ENCODE data around the gene ORC2. TPM values are rescaled to one million over a fixed set of nuclear protein-coding genes. Genes with fewer than 3 reads are reported as not detected.
A peak's percentile ranks its signal among the peaks of the same experiment; 100 is the strongest.
"Not testable (repeated sequence)": the region's sequence is repeated elsewhere in the genome, so short reads cannot be mapped to it uniquely, and the experiment has no call there.

The ORC2 gene
- total RNA-seq, 5 donors from 2014 or later (not counting 1 experiment from before 2014, with no cell fraction given), result 29.9 to 52.4 (median 50.6) TPM

- H3K27ac Mint-ChIP-seq, result no peak overlapping the region
Measured at GRCh38 chr2:200987137-200987536, 23.7 kb upstream of the ORC2 start.

DNA sequence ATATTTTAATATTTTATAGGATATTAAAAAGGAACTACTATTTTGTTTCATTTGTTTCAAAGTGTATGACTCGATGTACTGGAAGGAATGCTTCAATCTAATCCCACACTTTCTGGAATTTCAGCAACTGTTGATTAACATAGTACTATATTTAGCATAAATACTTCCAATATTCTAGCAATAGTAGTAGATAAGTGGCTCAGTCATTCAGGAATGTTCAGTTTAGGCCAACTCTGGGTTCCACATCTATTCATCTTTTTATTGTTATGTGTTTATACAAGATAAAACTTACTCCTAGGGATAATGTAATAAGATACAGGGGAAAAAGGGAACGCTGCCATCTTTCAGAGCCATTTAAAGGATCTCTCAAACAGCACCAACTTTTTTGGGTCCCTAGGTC is 22.3 kb upstream of the ORC2 start:
- Mint-ChIP-seq H3K27ac (no peak overlapping the region), H3K4me3 (no peak overlapping the region), H3K9me3 (no peaks in the 10 kb centered on the region), H3K4me1 (no peaks in the 10 kb centered on the region), H3K36me3 (peaks cover 38% of the 10 kb centered on the region), H3K27me3 (no peaks in the 10 kb centered on the region)
- H3K9me3 ChIP-seq, result no peaks in the 10 kb centered on the region
- ChIA-PET CTCF (interaction anchor here in 1 of 2 donors (0.6 kb wide), 1 partner anchor 454 kb away, joined by 3 read pairs; no protein-coding TSS in a partner anchor), POLR2A (interaction anchor here in 1 of 2 donors (0.6 kb wide), 1 partner anchor 156 kb away, joined by 4 read pairs; no protein-coding TSS in a partner anchor)
- no CpG with 5 or more reads among the region's 2 CpGs for WGBS (ENCODE audit: insufficient coverage)
- no peaks in the 10 kb centered on the region for H3K4me1 ChIP-seq (ENCODE audit: control insufficient read depth in 1 of 2, extremely low read depth in 1 of 2, insufficient read depth in 2 of 2, low read length in 2 of 2)
- no peak for DNase-seq
- no peaks in the 10 kb centered on the region for H3K27me3 ChIP-seq (replicated peaks in 1 of 2; ENCODE audit: control insufficient read depth in 2 of 2, extremely low read depth in 1 of 2, insufficient read depth in 2 of 2, low read length in 1 of 2)
- peaks cover 13 to 62% of the 10 kb centered on the region in 2 donors for H3K36me3 ChIP-seq (ENCODE audit: control insufficient read depth in 2 of 2, extremely low read depth in 1 of 2, insufficient read depth in 1 of 2, low read length in 1 of 2)
- no peak overlapping the region for H3K27ac ChIP-seq (ENCODE audit: low read length)
- H3K4me3 ChIP-seq (ENCODE audit: control insufficient read depth in 1 of 2, extremely low read depth in 1 of 2, low read length in 1 of 2), result no peak overlapping the region
- no peak for ATAC-seq (replicated peaks in 1 of 4)

More at GRCh38 chr2:200987137-200987536, 23.7 kb upstream of the ORC2 start:
- no peaks in the 10 kb centered on the region for H3K9me3 Mint-ChIP-seq
- DNase-seq (no peak), ATAC-seq (replicated peaks in 1 of 4) (no peak)
- ChIA-PET CTCF (no interaction called here), POLR2A (interaction anchor here in 1 of 2 donors (0.5 kb wide), 1 partner anchor 794 kb away, joined by 3 read pairs; the partner anchor contains the start of gene ALS2)
- peaks cover 35% of the 10 kb centered on the region for H3K36me3 Mint-ChIP-seq
- no peak overlapping the region for H3K4me3 Mint-ChIP-seq
- H3K27me3 ChIP-seq (replicated peaks in 1 of 2; ENCODE audit: control insufficient read depth in 2 of 2, extremely low read depth in 1 of 2, insufficient read depth in 2 of 2, low read length in 1 of 2), result no peaks in the 10 kb centered on the region
- H3K27me3 Mint-ChIP-seq, result no peaks in the 10 kb centered on the region
- WGBS (ENCODE audit: insufficient coverage), result 100% methylated on average over 2 of the region's 8 CpGs
- no peaks in the 10 kb centered on the region for H3K4me1 ChIP-seq (ENCODE audit: control insufficient read depth in 1 of 2, extremely low read depth in 1 of 2, insufficient read depth in 2 of 2, low read length in 2 of 2)
- no peaks in the 10 kb centered on the region for H3K4me1 Mint-ChIP-seq
- no peak overlapping the region for H3K4me3 ChIP-seq (ENCODE audit: control insufficient read depth in 1 of 2, extremely low read depth in 1 of 2, low read length in 1 of 2)
- no peaks in the 10 kb centered on the region for H3K9me3 ChIP-seq
- H3K27ac ChIP-seq (ENCODE audit: low read length), result no peak overlapping the region
- H3K36me3 ChIP-seq (ENCODE audit: control insufficient read depth in 2 of 2, extremely low read depth in 1 of 2, insufficient read depth in 1 of 2, low read length in 1 of 2), result peaks cover 6 to 59% of the 10 kb centered on the region in 2 donors

- Histone ChIP-seq H3K9me3 (no peaks in the 10 kb centered on the region), H3K27ac (ENCODE audit: low read length) (no peak overlapping the region), H3K4me1 (ENCODE audit: control insufficient read depth in 1 of 2, extremely low read depth in 1 of 2, insufficient read depth in 2 of 2, low read length in 2 of 2) (no peaks in the 10 kb centered on the region), H3K27me3 (replicated peaks in 1 of 2; ENCODE audit: control insufficient read depth in 2 of 2, extremely low read depth in 1 of 2, insufficient read depth in 2 of 2, low read length in 1 of 2) (no peaks in the 10 kb centered on the region), H3K4me3 (ENCODE audit: control insufficient read depth in 1 of 2, extremely low read depth in 1 of 2, low read length in 1 of 2) (no peak overlapping the region), H3K36me3 (ENCODE audit: control insufficient read depth in 2 of 2, extremely low read depth in 1 of 2, insufficient read depth in 1 of 2, low read length in 1 of 2) (peaks cover 6 to 19% of the 10 kb centered on the region in 2 donors)
- Mint-ChIP-seq H3K27me3 (no peaks in the 10 kb centered on the region), H3K36me3 (peaks cover 21% of the 10 kb centered on the region), H3K9me3 (no peaks in the 10 kb centered on the region), H3K27ac (no peak overlapping the region), H3K4me3 (no peak overlapping the region), H3K4me1 (no peaks in the 10 kb centered on the region)
- CTCF ChIA-PET, result interaction anchor here (0.6 to 0.8 kb wide), 3 partner anchors 14 to 181 kb away, joined by 3 to 4 read pairs (median 3); partner anchors contain the start of gene ORC2 (in 1 of the 2)
- DNase-seq (no peak), ATAC-seq (replicated peaks in 1 of 4) (no peak)
- POLR2A ChIA-PET, result interaction anchor here in 1 of 2 donors (0.6 to 0.9 kb wide), 2 partner anchors 10 to 126 kb away, joined by 3 to 9 read pairs; no protein-coding TSS in a partner anchor
Measured at GRCh38 chr2:200976710-200977109, 13.2 kb upstream of the ORC2 start.

DNA sequence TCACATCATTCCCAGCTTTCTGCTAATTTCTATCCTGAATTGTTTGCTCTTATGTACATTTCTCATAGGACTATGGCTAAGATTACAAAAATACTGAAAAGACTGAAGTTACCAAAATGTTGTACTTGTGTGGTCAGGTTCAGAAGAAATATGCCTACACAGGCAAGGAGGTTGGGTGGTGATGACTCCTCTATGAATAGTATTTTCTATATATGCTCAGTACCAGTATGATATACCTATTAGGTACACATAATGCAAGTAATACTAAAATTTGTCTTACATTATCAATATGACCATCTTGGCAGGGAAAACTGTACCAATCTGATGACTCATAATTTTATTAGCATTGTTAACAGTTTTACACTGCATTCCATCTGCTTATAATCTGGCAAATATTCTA is 12.2 kb upstream of the ORC2 start:
- Histone ChIP-seq H3K27ac (ENCODE audit: low read length) (no peak overlapping the region), H3K4me3 (ENCODE audit: control insufficient read depth in 1 of 2, extremely low read depth in 1 of 2, low read length in 1 of 2) (no peak overlapping the region), H3K27me3 (replicated peaks in 1 of 2; ENCODE audit: control insufficient read depth in 2 of 2, extremely low read depth in 1 of 2, insufficient read depth in 2 of 2, low read length in 1 of 2) (no peaks in the 10 kb centered on the region), H3K36me3 (ENCODE audit: control insufficient read depth in 2 of 2, extremely low read depth in 1 of 2, insufficient read depth in 1 of 2, low read length in 1 of 2) (peaks cover 0 to 9% of the 10 kb centered on the region in 2 donors), H3K4me1 (ENCODE audit: control insufficient read depth in 1 of 2, extremely low read depth in 1 of 2, insufficient read depth in 2 of 2, low read length in 2 of 2) (no peaks in the 10 kb centered on the region), H3K9me3 (no peaks in the 10 kb centered on the region)
- ChIA-PET POLR2A (interaction anchor here in 1 of 2 donors (0.5 to 0.6 kb wide), 3 partner anchors 20 to 475 kb away, joined by 3 to 11 read pairs (median 4); no protein-coding TSS in a partner anchor), CTCF (interaction anchor here in 1 of 2 donors (0.9 to 1.8 kb wide), 3 partner anchors 9 to 20 kb away, joined by 3 to 6 read pairs (median 4); partner anchors contain the start of gene ORC2)
- DNase-seq (no peak), ATAC-seq (replicated peaks in 1 of 4) (no peak)
- no peaks in the 10 kb centered on the region for H3K27me3 Mint-ChIP-seq
- peak overlapping the region in 1 of 2 donors; percentile 71 for H3K27ac Mint-ChIP-seq
- H3K4me1 Mint-ChIP-seq, result no peaks in the 10 kb centered on the region
- peaks cover 12% of the 10 kb centered on the region for H3K36me3 Mint-ChIP-seq
- H3K4me3 Mint-ChIP-seq, result no peak overlapping the region
- H3K9me3 Mint-ChIP-seq, result no peaks in the 10 kb centered on the region

DNA sequence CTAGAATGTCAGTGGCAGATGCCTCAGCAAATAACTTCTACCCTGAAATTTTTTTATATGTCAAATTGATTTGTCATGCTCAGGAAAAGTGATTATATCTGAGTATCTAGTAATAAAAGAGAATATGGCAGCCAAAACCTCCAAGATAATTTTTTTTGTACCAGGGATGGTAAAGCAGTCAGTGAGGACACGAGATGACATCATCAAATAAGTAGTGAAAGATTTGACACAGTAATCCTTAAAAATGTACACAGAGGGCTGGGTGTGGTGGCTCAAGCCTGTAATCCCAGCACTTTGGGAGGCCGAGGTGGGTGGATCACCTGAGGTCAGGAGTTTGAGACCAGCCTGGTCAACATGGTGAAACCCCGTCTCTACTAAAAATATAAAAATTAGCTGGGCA is 6.6 kb upstream of the ORC2 start:
- H3K4me1 Mint-ChIP-seq, result peaks cover 25 to 31% (median 26%) of the 10 kb centered on the region in 3 donors
- H3K9me3 ChIP-seq; H3K4me3 ChIP-seq (ENCODE audit: control insufficient read depth in 1 of 2, extremely low read depth in 1 of 2, low read length in 1 of 2); H3K27ac ChIP-seq (ENCODE audit: low read length); DNase-seq; H3K27ac Mint-ChIP-seq; H3K36me3 ChIP-seq (ENCODE audit: control insufficient read depth in 2 of 2, extremely low read depth in 1 of 2, insufficient read depth in 1 of 2, low read length in 1 of 2); H3K27me3 ChIP-seq (replicated peaks in 1 of 2; ENCODE audit: control insufficient read depth in 2 of 2, extremely low read depth in 1 of 2, insufficient read depth in 2 of 2, low read length in 1 of 2); H3K4me3 Mint-ChIP-seq; H3K9me3 Mint-ChIP-seq; CTCF ChIA-PET; H3K36me3 Mint-ChIP-seq; POLR2A ChIA-PET; H3K27me3 Mint-ChIP-seq; H3K4me1 ChIP-seq (ENCODE audit: control insufficient read depth in 1 of 2, extremely low read depth in 1 of 2, insufficient read depth in 2 of 2, low read length in 2 of 2); ATAC-seq (replicated peaks in 1 of 4): not testable (repeated sequence)
- WGBS (ENCODE audit: insufficient coverage), result 100% methylated on average over 1 of the region's 3 CpGs

- H3K4me1 Mint-ChIP-seq, result peaks cover 37 to 43% (median 39%) of the 10 kb centered on the region in 3 donors
- CTCF ChIA-PET, result no interaction called here
- H3K9me3 ChIP-seq, result no peaks in the 10 kb centered on the region
- no peaks in the 10 kb centered on the region for H3K36me3 ChIP-seq (ENCODE audit: control insufficient read depth in 2 of 2, extremely low read depth in 1 of 2, insufficient read depth in 1 of 2, low read length in 1 of 2)
- POLR2A ChIA-PET, result no interaction called here
- ATAC-seq (replicated peaks in 1 of 4) (no peak), DNase-seq (no peak)
- no peaks in the 10 kb centered on the region for H3K36me3 Mint-ChIP-seq
- H3K4me3 ChIP-seq (ENCODE audit: control insufficient read depth in 1 of 2, extremely low read depth in 1 of 2, low read length in 1 of 2), result no peak overlapping the region
- H3K27ac Mint-ChIP-seq, result peak overlapping the region; percentile 50 to 55
- H3K9me3 Mint-ChIP-seq, result no peaks in the 10 kb centered on the region
- WGBS (ENCODE audit: insufficient coverage), result 96% methylated on average over 2 of the region's 2 CpGs
- no peaks in the 10 kb centered on the region for H3K27me3 Mint-ChIP-seq
- H3K4me1 ChIP-seq (ENCODE audit: control insufficient read depth in 1 of 2, extremely low read depth in 1 of 2, insufficient read depth in 2 of 2, low read length in 2 of 2), result peaks cover 6 to 9% of the 10 kb centered on the region in 2 experiments
- no peak overlapping the region for H3K4me3 Mint-ChIP-seq
- no peaks in the 10 kb centered on the region for H3K27me3 ChIP-seq (replicated peaks in 1 of 2; ENCODE audit: control insufficient read depth in 2 of 2, extremely low read depth in 1 of 2, insufficient read depth in 2 of 2, low read length in 1 of 2)
- H3K27ac ChIP-seq (ENCODE audit: low read length), result no peak overlapping the region
Measured at GRCh38 chr2:200968735-200969134, 5.3 kb upstream of the ORC2 start.
